NCI-H2029 (cell line): ENCODE results near the gene CFAP97D2.
"Not testable (repeated sequence)": the region's sequence is repeated elsewhere in the genome, so short reads cannot be mapped to it uniquely, and the experiment has no call there.

Experiments used
- DNase-seq: peaks from one replicate; lab custom pipeline; 2025; lab: John Stamatoyannopoulos, UW

Gene CFAP97D2

GRCh38 chr13:114143806-114144605, 35.1 kb upstream of the CFAP97D2 start:
- DNase-seq: no peak

GRCh38 chr13:114144606-114145244, 34.3 kb upstream of the CFAP97D2 start:
- DNase-seq: no peak

GRCh38 chr13:114145256-114145655, 33.8 kb upstream of the CFAP97D2 start:
- no peak for DNase-seq

- no peak for DNase-seq
Observed at GRCh38 chr13:114145722-114146121, 33.3 kb upstream of the CFAP97D2 start.

GRCh38 chr13:114146173-114146572, 32.9 kb upstream of the CFAP97D2 start:
- DNase-seq: no peak

- no peak for DNase-seq
Observed at GRCh38 chr13:114146629-114147028, 32.4 kb upstream of the CFAP97D2 start.

GRCh38 chr13:114147803-114148520, 31.1 kb upstream of the CFAP97D2 start:
- no peak for DNase-seq

- DNase-seq: peak; percentile 28
Observed at GRCh38 chr13:114148521-114148855, 30.6 kb upstream of the CFAP97D2 start.

- DNase-seq: not testable (repeated sequence)
Observed at GRCh38 chr13:114148886-114149285, 30.2 kb upstream of the CFAP97D2 start.

GRCh38 chr13:114149774-114150740, 29.0 kb upstream of the CFAP97D2 start:
- peak; percentile 83 for DNase-seq

GRCh38 chr13:114151031-114151430, 28.0 kb upstream of the CFAP97D2 start:
- DNase-seq: no peak

GRCh38 chr13:114151565-114152284, 27.3 kb upstream of the CFAP97D2 start:
- DNase-seq: peak; percentile 59

GRCh38 chr13:114152285-114152645, 26.8 kb upstream of the CFAP97D2 start:
- no peak for DNase-seq

GRCh38 chr13:114152831-114153371, 26.2 kb upstream of the CFAP97D2 start:
- no peak for DNase-seq

- DNase-seq: no peak
Observed at GRCh38 chr13:114153485-114154080, 25.5 kb upstream of the CFAP97D2 start.

- no peak for DNase-seq
Observed at GRCh38 chr13:114154476-114154875, 24.6 kb upstream of the CFAP97D2 start.

- DNase-seq: no peak
Observed at GRCh38 chr13:114155320-114155719, 23.7 kb upstream of the CFAP97D2 start.

GRCh38 chr13:114155926-114156883, 22.9 kb upstream of the CFAP97D2 start:
- no peak for DNase-seq

- no peak for DNase-seq
Observed at GRCh38 chr13:114157869-114158495, 21.1 kb upstream of the CFAP97D2 start.
